SK-N-DZ (cell line): Measurements from ENCODE around the gene CDC45.
"Not testable (repeated sequence)": the region's sequence is repeated elsewhere in the genome, so short reads cannot be mapped to it uniquely, and the experiment has no call there.

Experiments used
- DNase-seq: peaks from one replicate; pipeline ENCODE4 v3.0.0-alpha.2; 2015; ENCODE audit warnings: low spot score

Gene CDC45

GRCh38 chr22:19526702-19527111, 47.0 kb downstream of the CDC45 start:
- no peak for DNase-seq

DNA sequence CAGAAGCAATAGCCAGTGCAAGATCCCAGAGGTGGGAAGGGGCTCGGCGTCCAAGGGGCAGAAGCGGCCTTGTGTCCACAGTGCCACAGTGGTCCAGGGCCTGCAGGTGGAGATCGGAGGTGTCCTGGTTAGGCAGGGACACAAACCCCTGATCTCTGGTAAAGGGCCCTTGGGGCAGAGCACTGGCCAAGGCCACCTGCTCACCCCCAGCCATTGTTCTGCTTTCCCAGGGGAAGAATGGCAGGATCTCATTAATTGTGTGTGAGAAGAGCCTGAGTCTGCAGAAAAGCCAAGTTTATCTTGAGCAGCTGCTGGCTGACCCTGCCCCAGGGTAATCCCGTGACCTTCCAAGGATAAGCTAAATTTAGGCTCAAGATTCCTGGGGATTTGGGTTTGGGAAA, 47.6 kb downstream of the CDC45 start:
- peak; percentile 21 for DNase-seq

DNA sequence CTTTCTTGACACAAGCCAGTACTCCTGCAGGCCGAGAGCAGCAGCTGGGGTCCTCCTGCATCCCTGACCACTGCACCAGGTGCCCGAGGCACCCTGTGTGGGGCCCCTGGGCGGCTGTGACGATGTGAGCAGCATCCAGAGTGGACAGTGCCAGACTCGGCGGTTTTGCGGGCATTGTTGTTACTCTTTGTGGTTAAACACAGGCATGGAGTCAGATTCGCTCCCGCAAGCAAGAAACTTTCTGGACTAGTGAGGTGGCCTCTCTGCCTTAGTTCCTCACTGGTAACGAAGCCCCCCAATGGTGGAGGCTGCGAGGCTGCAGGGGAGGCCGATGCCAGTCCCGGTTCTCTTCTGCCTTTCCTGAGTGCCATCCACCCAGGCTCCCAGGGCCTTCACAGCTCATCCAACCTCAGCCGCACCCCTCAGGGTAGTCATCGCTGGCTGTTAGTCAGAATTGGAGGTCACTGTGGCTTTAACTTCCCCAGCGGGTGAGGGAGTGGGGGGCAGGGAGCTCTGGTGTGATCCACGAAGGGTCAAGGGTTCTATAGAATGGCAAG, 48.2 kb downstream of the CDC45 start:
- no peak for DNase-seq

DNA sequence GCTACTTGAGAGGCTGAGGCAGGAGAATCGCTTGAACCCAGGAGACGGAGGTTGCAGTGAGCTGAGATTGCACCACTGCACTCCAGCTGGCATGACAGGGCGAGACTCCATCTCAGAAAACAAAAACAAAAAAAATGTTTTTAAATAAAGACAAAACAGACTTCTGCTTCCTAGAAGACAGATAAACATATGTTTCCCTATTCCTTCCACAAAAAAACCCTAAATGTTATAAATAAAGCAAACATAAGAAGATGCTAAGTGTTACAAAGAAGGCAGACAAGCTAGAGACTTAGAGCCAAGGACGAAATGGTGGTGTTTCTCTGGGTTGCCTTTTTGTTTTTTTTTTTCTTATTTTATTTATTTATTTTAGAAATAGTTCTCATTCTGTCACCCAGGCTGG, 50.1 kb downstream of the CDC45 start:
- DNase-seq: no peak

- no peak for DNase-seq
Observed at GRCh38 chr22:19530751-19531150, 51.0 kb downstream of the CDC45 start.

- not testable (repeated sequence) for DNase-seq
Observed at GRCh38 chr22:19531327-19531726, 51.6 kb downstream of the CDC45 start.

- no peak for DNase-seq
Observed at GRCh38 chr22:19533049-19533626, 53.4 kb downstream of the CDC45 start.

DNA sequence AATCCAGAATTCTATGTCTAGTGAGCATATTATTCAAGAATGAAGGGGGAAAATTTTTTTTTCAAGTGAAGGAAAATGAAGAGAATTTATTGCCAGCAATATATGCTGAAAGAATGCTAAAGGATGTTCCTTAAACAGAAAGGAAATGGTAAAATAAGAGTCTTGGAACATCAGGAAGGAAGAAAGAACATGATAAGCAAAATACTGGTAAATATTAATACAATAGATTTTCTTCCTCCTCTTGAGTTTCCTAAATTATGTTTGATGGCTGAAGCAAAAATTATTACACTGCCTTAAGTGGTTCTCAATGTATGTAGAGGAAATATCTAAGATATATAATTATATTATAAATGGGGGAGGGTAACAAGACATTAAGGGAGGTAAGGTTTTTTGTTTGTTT, 54.1 kb downstream of the CDC45 start:
- no peak for DNase-seq

DNA sequence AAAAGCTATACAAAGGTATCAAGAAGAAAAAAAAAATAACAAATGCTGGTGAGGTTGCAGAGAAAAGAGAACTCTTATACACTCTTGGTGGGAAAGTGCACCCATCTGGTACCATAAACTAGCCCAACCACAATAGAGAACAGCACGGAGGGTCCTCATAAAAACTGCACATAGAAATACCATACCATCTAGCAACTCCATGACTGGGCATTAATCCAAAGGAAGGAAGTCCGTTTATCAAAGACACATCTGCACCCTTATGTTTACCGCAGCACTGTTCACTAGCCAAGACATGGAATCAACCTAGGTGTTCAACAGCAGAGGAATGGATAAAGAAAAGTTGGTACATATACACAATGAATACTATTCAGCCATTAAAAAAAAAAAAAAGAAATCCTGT, 55.3 kb downstream of the CDC45 start:
- no peak for DNase-seq

GRCh38 chr22:19536564-19536963, 56.8 kb downstream of the CDC45 start:
- DNase-seq: no peak

- DNase-seq: no peak
Observed at GRCh38 chr22:19537941-19538488, 58.3 kb downstream of the CDC45 start.

GRCh38 chr22:19540394-19540793, 60.7 kb downstream of the CDC45 start:
- DNase-seq: no peak

DNA sequence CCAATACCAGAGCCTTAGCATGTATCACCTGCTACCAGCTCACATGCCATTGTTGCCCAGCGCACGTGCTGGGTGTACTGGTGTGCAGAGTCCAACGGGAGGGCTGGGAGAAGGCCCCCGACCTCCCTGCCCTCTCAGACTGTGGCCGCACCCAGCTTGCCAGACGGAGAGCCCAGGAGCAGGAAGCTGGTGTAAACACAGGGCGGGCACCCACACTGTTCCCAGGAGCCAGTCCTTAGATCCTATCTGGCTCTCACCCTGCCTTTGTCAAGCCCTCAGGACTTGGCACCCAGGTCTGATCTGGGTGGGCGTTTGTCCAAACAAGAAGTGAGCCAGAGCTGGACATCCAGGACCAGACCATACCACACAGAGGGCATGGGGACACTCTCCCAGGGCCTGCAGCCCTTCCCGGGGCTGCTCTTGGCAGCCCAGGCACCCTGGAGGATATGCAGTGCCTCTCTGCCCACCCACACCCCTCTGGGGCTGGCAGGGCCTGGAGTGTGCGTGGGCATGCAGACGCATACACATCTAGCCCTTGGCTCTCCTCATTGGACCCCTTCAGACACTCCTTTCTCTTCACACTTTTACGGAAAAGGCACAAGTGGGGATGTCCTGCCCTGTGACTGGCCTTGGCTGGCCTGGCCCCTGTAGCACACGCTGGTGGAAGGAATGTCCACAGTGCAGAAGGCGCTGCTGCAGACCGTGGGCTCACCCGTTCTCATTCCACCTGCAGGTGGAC, 64.4 kb downstream of the CDC45 start:
- no peak for DNase-seq

- no peak for DNase-seq
Observed at GRCh38 chr22:19545935-19546207, 66.2 kb downstream of the CDC45 start.

- DNase-seq: no peak
Observed at GRCh38 chr22:19546680-19547079, 67.0 kb downstream of the CDC45 start.

- no peak for DNase-seq
Observed at GRCh38 chr22:19547620-19548019, 67.9 kb downstream of the CDC45 start.

DNA sequence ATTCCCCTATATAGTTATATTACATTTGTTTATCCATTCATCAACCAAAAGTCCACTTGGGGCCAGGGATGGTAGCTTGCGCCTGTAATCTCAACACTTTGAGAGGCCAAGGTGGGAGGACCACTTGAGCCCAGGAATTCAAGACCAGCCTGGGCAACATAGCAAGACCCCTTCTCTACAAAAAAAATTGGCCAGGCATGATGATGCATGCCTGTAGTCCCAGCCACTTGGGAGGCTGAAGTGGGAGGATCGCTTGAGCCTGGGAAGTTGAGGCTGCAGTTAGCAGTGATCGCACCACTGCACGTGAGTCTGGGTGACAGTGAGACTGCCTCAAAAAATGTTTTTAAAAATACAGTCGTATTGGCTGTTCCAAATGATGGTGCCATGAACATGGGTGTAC, 68.7 kb downstream of the CDC45 start:
- not testable (repeated sequence) for DNase-seq

DNA sequence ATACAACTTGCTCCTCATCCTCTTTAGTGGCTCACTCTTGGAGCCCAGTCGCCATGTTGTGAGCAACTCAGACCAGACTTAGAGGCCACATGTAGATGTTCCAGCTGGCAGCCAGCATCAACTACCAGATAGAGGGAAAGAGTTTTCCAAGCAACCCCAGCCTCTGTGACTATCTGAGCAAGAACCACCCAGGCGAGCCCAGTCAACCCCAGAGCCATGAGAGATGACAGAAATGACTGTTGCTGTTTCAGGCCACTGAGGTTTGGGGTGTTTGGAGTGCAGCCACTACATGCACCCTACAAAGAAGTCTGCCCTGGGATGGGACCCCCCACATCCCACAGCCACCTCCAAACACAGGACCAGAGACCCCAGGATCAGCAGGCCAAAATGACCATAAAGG, 69.2 kb downstream of the CDC45 start:
- no peak for DNase-seq

- no peak for DNase-seq
Observed at GRCh38 chr22:19549428-19549827, 69.7 kb downstream of the CDC45 start.

GRCh38 chr22:19550382-19550781, 70.7 kb downstream of the CDC45 start:
- DNase-seq: no peak

GRCh38 chr22:19553201-19553600, 73.5 kb downstream of the CDC45 start:
- no peak for DNase-seq

- no peak for DNase-seq
Observed at GRCh38 chr22:19554834-19555404, 75.2 kb downstream of the CDC45 start.

GRCh38 chr22:19555651-19556050, 75.9 kb downstream of the CDC45 start:
- DNase-seq: no peak
